Measurements from ENCODE around the gene RBM34. TPM values are rescaled to one million over a fixed set of nuclear protein-coding genes. Genes with fewer than 3 reads are reported as not detected.
"Not testable (repeated sequence)": the region's sequence is repeated elsewhere in the genome, so short reads cannot be mapped to it uniquely, and the experiment has no call there.

The RBM34 gene
- total RNA-seq, 4 donors from 2014 or later: 13.1 to 56.7 (median 29.7) TPM

GRCh38 chr1:235098991-235099390, 62.1 kb downstream of the RBM34 start:
- TF ChIP-seq POLR2AphosphoS5 (IDR thresholded peaks at IDR 0.05): no peak
- no peak for TF ChIP-seq POLR2A (IDR thresholded peaks at IDR 0.05)
- TF ChIP-seq, protein P1, sequence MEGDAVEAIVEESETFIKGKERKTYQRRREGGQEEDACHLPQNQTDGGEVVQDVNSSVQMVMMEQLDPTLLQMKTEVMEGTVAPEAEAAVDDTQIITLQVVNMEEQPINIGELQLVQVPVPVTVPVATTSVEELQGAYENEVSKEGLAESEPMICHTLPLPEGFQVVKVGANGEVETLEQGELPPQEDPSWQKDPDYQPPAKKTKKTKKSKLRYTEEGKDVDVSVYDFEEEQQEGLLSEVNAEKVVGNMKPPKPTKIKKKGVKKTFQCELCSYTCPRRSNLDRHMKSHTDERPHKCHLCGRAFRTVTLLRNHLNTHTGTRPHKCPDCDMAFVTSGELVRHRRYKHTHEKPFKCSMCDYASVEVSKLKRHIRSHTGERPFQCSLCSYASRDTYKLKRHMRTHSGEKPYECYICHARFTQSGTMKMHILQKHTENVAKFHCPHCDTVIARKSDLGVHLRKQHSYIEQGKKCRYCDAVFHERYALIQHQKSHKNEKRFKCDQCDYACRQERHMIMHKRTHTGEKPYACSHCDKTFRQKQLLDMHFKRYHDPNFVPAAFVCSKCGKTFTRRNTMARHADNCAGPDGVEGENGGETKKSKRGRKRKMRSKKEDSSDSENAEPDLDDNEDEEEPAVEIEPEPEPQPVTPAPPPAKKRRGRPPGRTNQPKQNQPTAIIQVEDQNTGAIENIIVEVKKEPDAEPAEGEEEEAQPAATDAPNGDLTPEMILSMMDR (IDR thresholded peaks at IDR 0.05): no peak
- TF ChIP-seq EP300 (IDR thresholded peaks at IDR 0.05; ENCODE audit: low read depth): no peak
- in situ Hi-C loops (cut with MboI; ENCODE audit: low pct_ligation_motif_present in 1 of 4, low pct_unique_long_range_greater_than_20kb in 1 of 4, low sequenced_read_pairs in 3 of 4) (loop anchor here in 1 of 4 donors (10.0 kb wide), 1 partner anchor 316 kb away; no protein-coding TSS in a partner anchor), intact Hi-C loops (cut with DNase I; ENCODE audit: low total_unique reads) (no loop called here)
- Histone ChIP-seq H3K27me3 (no peaks in the 10 kb centered on the region), H3K4me1 (peaks cover 5 to 14% (median 10%) of the 10 kb centered on the region in 4 donors), H3K36me3 (no peaks in the 10 kb centered on the region), H3K9me3 (no peaks in the 10 kb centered on the region), H3K4me3 (no peak overlapping the region), H3K27ac (no peak overlapping the region)
- DNase-seq: no peak
- 90 to 94% methylated on average over 2 to 9 of the region's 9 CpGs for WGBS, 2 donors (ENCODE audit: low coverage in 1 of 2)

GRCh38 chr1:235098547-235098946, 62.5 kb downstream of the RBM34 start:
- in situ Hi-C loops (cut with MboI; ENCODE audit: low pct_ligation_motif_present in 1 of 4, low pct_unique_long_range_greater_than_20kb in 1 of 4, low sequenced_read_pairs in 3 of 4) (loop anchor here in 1 of 4 donors (10.0 kb wide), 1 partner anchor 316 kb away; no protein-coding TSS in a partner anchor), intact Hi-C loops (cut with DNase I; ENCODE audit: low total_unique reads) (no loop called here)
- 82 to 96% methylated on average over 4 to 6 of the region's 6 CpGs for WGBS, 2 donors (ENCODE audit: low coverage in 1 of 2)
- no peak overlapping the region for H3K27ac ChIP-seq
- H3K36me3 ChIP-seq: no peaks in the 10 kb centered on the region
- peaks cover 3 to 13% (median 11%) of the 10 kb centered on the region in 4 donors for H3K4me1 ChIP-seq
- H3K4me3 ChIP-seq: no peak overlapping the region
- H3K9me3 ChIP-seq: no peaks in the 10 kb centered on the region
- TF ChIP-seq EP300 (IDR thresholded peaks at IDR 0.05; ENCODE audit: low read depth) (no peak), POLR2AphosphoS5 (IDR thresholded peaks at IDR 0.05) (no peak), POLR2A (IDR thresholded peaks at IDR 0.05) (no peak)
- TF ChIP-seq, protein P1 (IDR thresholded peaks at IDR 0.05): no peak
- H3K27me3 ChIP-seq: no peaks in the 10 kb centered on the region
- DNase-seq: no peak

DNA sequence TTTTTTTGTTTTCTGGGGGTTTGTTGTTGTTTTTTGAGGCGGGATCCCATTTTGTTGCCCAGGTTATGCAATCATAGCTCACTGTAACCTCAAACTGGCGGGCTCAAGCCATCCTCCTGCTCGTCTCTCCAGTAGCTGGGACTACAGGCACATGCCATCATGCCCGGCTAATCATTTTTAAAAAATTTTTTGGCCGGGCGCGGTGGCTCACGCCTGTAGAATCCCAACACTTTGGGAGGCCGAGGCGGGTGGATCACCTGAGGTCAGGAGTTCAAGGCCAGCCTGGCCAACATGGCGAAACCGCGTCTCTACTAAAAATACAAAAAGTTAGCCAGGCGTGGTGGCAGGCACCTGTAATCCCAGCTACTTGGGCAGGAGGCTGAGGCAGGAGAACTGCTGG, 63.5 kb downstream of the RBM34 start:
- H3K4me1 ChIP-seq: peaks cover 9 to 13% (median 11%) of the 10 kb centered on the region in 4 donors
- WGBS, 2 donors (ENCODE audit: low coverage in 1 of 2): 93 to 100% methylated on average over 1 to 14 of the region's 14 CpGs
- H3K27ac ChIP-seq; H3K36me3 ChIP-seq; intact Hi-C loops (cut with DNase I; ENCODE audit: low total_unique reads); H3K9me3 ChIP-seq; H3K4me3 ChIP-seq; H3K27me3 ChIP-seq; DNase-seq: not testable (repeated sequence)
- in situ Hi-C loops (cut with MboI; ENCODE audit: low pct_ligation_motif_present in 1 of 4, low pct_unique_long_range_greater_than_20kb in 1 of 4, low sequenced_read_pairs in 3 of 4): loop anchor here in 1 of 4 donors (10.0 kb wide), 1 partner anchor 317 kb away; no protein-coding TSS in a partner anchor

- in situ Hi-C loops (cut with MboI; ENCODE audit: low pct_ligation_motif_present in 1 of 4, low pct_unique_long_range_greater_than_20kb in 1 of 4, low sequenced_read_pairs in 3 of 4): loop anchor here in 1 of 4 donors (10.0 kb wide), 1 partner anchor 319 kb away; no protein-coding TSS in a partner anchor
- Histone ChIP-seq H3K4me3 (no peak overlapping the region), H3K9me3 (no peaks in the 10 kb centered on the region), H3K36me3 (no peaks in the 10 kb centered on the region), H3K27ac (no peak overlapping the region), H3K27me3 (no peaks in the 10 kb centered on the region), H3K4me1 (peaks cover 9 to 13% (median 11%) of the 10 kb centered on the region in 4 donors)
- 85 to 93% methylated on average over 6 of the region's 6 CpGs for WGBS, 2 donors (ENCODE audit: low coverage in 1 of 2)
- intact Hi-C loops (cut with DNase I; ENCODE audit: low total_unique reads): no loop called here
- no peak for DNase-seq
- TF ChIP-seq EP300 (IDR thresholded peaks at IDR 0.05; ENCODE audit: low read depth) (no peak), POLR2A (IDR thresholded peaks at IDR 0.05) (no peak), POLR2AphosphoS5 (IDR thresholded peaks at IDR 0.05) (no peak)
- TF ChIP-seq, protein P1 (IDR thresholded peaks at IDR 0.05): no peak
These were observed 65.0 kb downstream of the RBM34 start for GRCh38 chr1:235095938-235096562.

Measured in transverse colon (tissue), 4 donors.